ENCODE measurements around the gene MSTO1. TPM values are rescaled to one million over a fixed set of nuclear protein-coding genes. Genes with fewer than 3 reads are reported as not detected.
"Not testable (repeated sequence)": the region's sequence is repeated elsewhere in the genome, so short reads cannot be mapped to it uniquely, and the experiment has no call there.

MSTO1 gene
- total RNA-seq, 2 experiments from 2014 or later: 65.9 to 69.6 TPM

- Mint-ChIP-seq H3K9me3 (no peaks in the 10 kb centered on the region), H3K4me3 (peak overlapping the region; percentile 30), H3K27me3 (no peaks in the 10 kb centered on the region), H3K4me1 (ENCODE audit: low read depth) (peaks cover 24% of the 10 kb centered on the region), H3K27ac (peak overlapping the region; percentile 1), H3K36me3 (ENCODE audit: low read depth) (peaks cover 37% of the 10 kb centered on the region)
- H3K27me3 ChIP-seq (ENCODE audit: control insufficient read depth in 1 of 2, insufficient read depth in 2 of 2, low read length in 2 of 2): no peaks in the 10 kb centered on the region
- no peak for TF ChIP-seq CTCF (IDR thresholded peaks at IDR 0.05)
- H3K4me1 ChIP-seq (ENCODE audit: insufficient read depth, low read length): peaks cover 8% of the 10 kb centered on the region
- CTCF ChIA-PET: no interaction called here
- H3K9me3 ChIP-seq (ENCODE audit: control insufficient read depth in 1 of 2, insufficient read depth in 1 of 2, low read length in 2 of 2): no peaks in the 10 kb centered on the region
- POLR2A ChIA-PET: no interaction called here
- peaks cover 31% of the 10 kb centered on the region for H3K36me3 ChIP-seq (ENCODE audit: insufficient read depth, low read length)
- no peak overlapping the region for H3K27ac ChIP-seq (ENCODE audit: low read depth in 1 of 2, low read length in 2 of 2)
- intact Hi-C loops (cut with DNase I, micrococcal nuclease): loop anchor here in 1 of 2 experiments (10.0 kb wide), 1 partner anchor 115 kb away; the partner anchor contains the start of genes DAP3 and YY1AP1
- no peak overlapping the region for H3K4me3 ChIP-seq (ENCODE audit: low read length)
- ATAC-seq (ENCODE audit: poor library complexity) (no peak), DNase-seq (no peak)
Observed at GRCh38 chr1:155569988-155570592, 39.9 kb upstream of the MSTO1 start.

GRCh38 chr1:155570593-155570990 is 39.4 kb upstream of the MSTO1 start:
- Mint-ChIP-seq H3K27me3 (no peaks in the 10 kb centered on the region), H3K36me3 (ENCODE audit: low read depth) (peaks cover 33% of the 10 kb centered on the region), H3K9me3 (no peaks in the 10 kb centered on the region), H3K27ac (peak overlapping the region; percentile 1), H3K4me1 (ENCODE audit: low read depth) (peaks cover 19% of the 10 kb centered on the region), H3K4me3 (no peak overlapping the region)
- Histone ChIP-seq H3K4me3 (ENCODE audit: low read length) (no peak overlapping the region), H3K4me1 (ENCODE audit: insufficient read depth, low read length) (peaks cover 7% of the 10 kb centered on the region), H3K27ac (ENCODE audit: low read depth in 1 of 2, low read length in 2 of 2) (no peak overlapping the region), H3K36me3 (ENCODE audit: insufficient read depth, low read length) (peaks cover 29% of the 10 kb centered on the region), H3K9me3 (ENCODE audit: control insufficient read depth in 1 of 2, insufficient read depth in 1 of 2, low read length in 2 of 2) (no peaks in the 10 kb centered on the region), H3K27me3 (ENCODE audit: control insufficient read depth in 1 of 2, insufficient read depth in 2 of 2, low read length in 2 of 2) (no peaks in the 10 kb centered on the region)
- ChIA-PET CTCF (no interaction called here), POLR2A (no interaction called here)
- ATAC-seq (ENCODE audit: poor library complexity) (no peak), DNase-seq (no peak)
- TF ChIP-seq CTCF (IDR thresholded peaks at IDR 0.05): no peak
- intact Hi-C loops (cut with DNase I, micrococcal nuclease): no loop called here

GRCh38 chr1:155574077-155574476 is 35.9 kb upstream of the MSTO1 start:
- no peaks in the 10 kb centered on the region for H3K9me3 ChIP-seq (ENCODE audit: control insufficient read depth in 1 of 2, insufficient read depth in 1 of 2, low read length in 2 of 2)
- ATAC-seq (ENCODE audit: poor library complexity) (no peak), DNase-seq (no peak)
- H3K27ac Mint-ChIP-seq: no peak overlapping the region
- no peak for TF ChIP-seq CTCF (IDR thresholded peaks at IDR 0.05)
- H3K36me3 ChIP-seq (ENCODE audit: insufficient read depth, low read length): peaks cover 20% of the 10 kb centered on the region
- intact Hi-C loops (cut with DNase I, micrococcal nuclease): no loop called here
- no peaks in the 10 kb centered on the region for H3K4me1 ChIP-seq (ENCODE audit: insufficient read depth, low read length)
- H3K36me3 Mint-ChIP-seq (ENCODE audit: low read depth): peaks cover 27% of the 10 kb centered on the region
- H3K27me3 ChIP-seq (ENCODE audit: control insufficient read depth in 1 of 2, insufficient read depth in 2 of 2, low read length in 2 of 2): no peaks in the 10 kb centered on the region
- no peaks in the 10 kb centered on the region for H3K27me3 Mint-ChIP-seq
- H3K9me3 Mint-ChIP-seq: no peaks in the 10 kb centered on the region
- POLR2A ChIA-PET: interaction anchor here (1.3 kb wide), 1 partner anchor 11 kb away, joined by 5 read pairs; the partner anchor contains the start of gene ASH1L
- H3K4me3 ChIP-seq (ENCODE audit: low read length): no peak overlapping the region
- CTCF ChIA-PET: no interaction called here
- no peak overlapping the region for H3K4me3 Mint-ChIP-seq
- H3K27ac ChIP-seq (ENCODE audit: low read depth in 1 of 2, low read length in 2 of 2): no peak overlapping the region
- peaks cover 12% of the 10 kb centered on the region for H3K4me1 Mint-ChIP-seq (ENCODE audit: low read depth)

- peaks cover 11% of the 10 kb centered on the region for H3K36me3 ChIP-seq (ENCODE audit: insufficient read depth, low read length)
- H3K27ac ChIP-seq (ENCODE audit: low read depth in 1 of 2, low read length in 2 of 2); H3K9me3 ChIP-seq (ENCODE audit: control insufficient read depth in 1 of 2, insufficient read depth in 1 of 2, low read length in 2 of 2); CTCF ChIA-PET; H3K4me1 Mint-ChIP-seq (ENCODE audit: low read depth); H3K4me3 Mint-ChIP-seq; H3K4me3 ChIP-seq (ENCODE audit: low read length); DNase-seq; H3K27ac Mint-ChIP-seq; POLR2A ChIA-PET; H3K9me3 Mint-ChIP-seq; H3K4me1 ChIP-seq (ENCODE audit: insufficient read depth, low read length); H3K27me3 Mint-ChIP-seq; ATAC-seq (ENCODE audit: poor library complexity); intact Hi-C loops (cut with DNase I, micrococcal nuclease); H3K27me3 ChIP-seq (ENCODE audit: control insufficient read depth in 1 of 2, insufficient read depth in 2 of 2, low read length in 2 of 2): not testable (repeated sequence)
- H3K36me3 Mint-ChIP-seq (ENCODE audit: low read depth): peaks cover 16% of the 10 kb centered on the region
Observed at GRCh38 chr1:155575608-155576007, 34.4 kb upstream of the MSTO1 start.

- H3K27me3 ChIP-seq (ENCODE audit: control insufficient read depth in 1 of 2, insufficient read depth in 2 of 2, low read length in 2 of 2); H3K4me1 ChIP-seq (ENCODE audit: insufficient read depth, low read length); H3K9me3 ChIP-seq (ENCODE audit: control insufficient read depth in 1 of 2, insufficient read depth in 1 of 2, low read length in 2 of 2); H3K4me3 ChIP-seq (ENCODE audit: low read length); H3K9me3 Mint-ChIP-seq; ATAC-seq (ENCODE audit: poor library complexity); H3K36me3 ChIP-seq (ENCODE audit: insufficient read depth, low read length); H3K36me3 Mint-ChIP-seq (ENCODE audit: low read depth); CTCF ChIA-PET; H3K27ac ChIP-seq (ENCODE audit: low read depth in 1 of 2, low read length in 2 of 2); H3K27me3 Mint-ChIP-seq; DNase-seq; H3K4me1 Mint-ChIP-seq (ENCODE audit: low read depth); H3K27ac Mint-ChIP-seq; H3K4me3 Mint-ChIP-seq; intact Hi-C loops (cut with DNase I, micrococcal nuclease): not testable (repeated sequence)
- POLR2A ChIA-PET: interaction anchor here (0.6 kb wide), 1 partner anchor 342 kb away, joined by 3 read pairs; no protein-coding TSS in a partner anchor
Observed at GRCh38 chr1:155583846-155584245, 26.2 kb upstream of the MSTO1 start.
